Peyer's patch (tissue), 4 donors: Measurements from ENCODE around the gene CLSTN1.

Source experiments
- CTCF ChIP-seq, 6 experiments: fragments of 450-650 bp in 4 of 6; fragments of 200-600 bp in 2 of 6; sonication (generic) in 1 of 6; IDR thresholded peaks; one replicate each; pipeline ENCODE4 v1.5.1; 2017 to 2019; ENCODE audit warnings: antibody characterized with exemption in 6 of 6, mild to moderate bottlenecking in 3 of 6, moderate library complexity in 1 of 6
- POLR2A ChIP-seq, 2 donors: fragments of 450-650 bp; IDR thresholded peaks; one replicate each; pipeline ENCODE4 v1.5.1; 2017; ENCODE audit warnings: antibody characterized with exemption in 2 of 2, mild to moderate bottlenecking in 2 of 2, moderate library complexity in 2 of 2

GRCh38 chr1:9869831-9870251 lies 46.1 kb upstream of the CLSTN1 start:
- TF ChIP-seq POLR2A (IDR thresholded peaks at IDR 0.05): peak in 1 of 2 donors; percentile 25
- TF ChIP-seq CTCF (IDR thresholded peaks at IDR 0.05): no peak
